Hepatocyte (in vitro differentiated cells): ENCODE data around the gene ZSCAN5A. TPM values are rescaled to one million over a fixed set of nuclear protein-coding genes. Genes with fewer than 3 reads are reported as not detected.
A peak's percentile ranks its signal among the peaks of the same experiment; 100 is the strongest.

Source experiments
- DNase-seq: peaks from one replicate; pipeline ENCODE4 v3.0.0-alpha.2; 2016; ENCODE audit warnings: low spot score
- H2AFZ ChIP-seq: fragments of 200-600 bp; sonication (generic); 2 replicates; pipeline ENCODE4 v1.6.0; 2016; ENCODE audit warnings: antibody characterized with exemption, mild to moderate bottlenecking
- H3K27ac ChIP-seq: fragments of 200-600 bp; sonication (generic); 2 replicates; pipeline ENCODE4 v1.5.1; 2016; ENCODE audit warnings: mild to moderate bottlenecking
- H3K27me3 ChIP-seq: fragments of 200-600 bp; sonication (generic); 2 replicates; pipeline ENCODE4 v1.6.1; 2016
- H3K36me3 ChIP-seq: fragments of 200-600 bp; sonication (generic); replicated peaks from 2 replicates; pipeline ENCODE4 v1.5.1; 2016; ENCODE audit warnings: low read depth; ENCODE audit not compliant: insufficient read depth
- H3K4me1 ChIP-seq: fragments of 200-600 bp; sonication (generic); 2 replicates; pipeline ENCODE4 v1.5.1; 2016; ENCODE audit warnings: mild to moderate bottlenecking, moderate library complexity; ENCODE audit not compliant: insufficient read depth
- H3K4me2 ChIP-seq: fragments of 200-600 bp; sonication (generic); 2 replicates; pipeline ENCODE4 v1.6.0; 2016
- H3K4me3 ChIP-seq: fragments of 200-600 bp; sonication (generic); 2 replicates; pipeline ENCODE4 v1.5.1; 2016; ENCODE audit warnings: mild to moderate bottlenecking
- H3K79me2 ChIP-seq: fragments of 200-600 bp; sonication (generic); 2 replicates; pipeline ENCODE4 v1.6.0; 2017; ENCODE audit warnings: mild to moderate bottlenecking
- H3K9me2 ChIP-seq: fragments of 200-600 bp; sonication (generic); replicated peaks from 2 replicates; pipeline ENCODE4 v1.6.0; 2017; ENCODE audit warnings: mild to moderate bottlenecking; ENCODE audit not compliant: insufficient read depth
- H3K9me3 ChIP-seq: fragments of 200-600 bp; sonication (generic); 2 replicates; pipeline ENCODE4 v1.5.1; 2016; ENCODE audit warnings: low read depth, mild to moderate bottlenecking
- H4K20me1 ChIP-seq: fragments of 200-600 bp; sonication (generic); 2 replicates; pipeline ENCODE4 v1.6.0; 2016; ENCODE audit warnings: mild to moderate bottlenecking; ENCODE audit not compliant: insufficient read depth, poor library complexity, severe bottlenecking
- CTCF ChIP-seq: fragments of 200-600 bp; sonication (generic); IDR thresholded peaks from 2 replicates; pipeline ENCODE4 v1.5.1; 2016; ENCODE audit warnings: antibody characterized with exemption, mild to moderate bottlenecking; ENCODE audit not compliant: poor library complexity
- EZH2 ChIP-seq: fragments of 200-600 bp; sonication (generic); IDR thresholded peaks from 2 replicates; pipeline ENCODE4 v1.6.1; 2016; ENCODE audit warnings: antibody characterized with exemption, mild to moderate bottlenecking, borderline replicate concordance
- EZH2phosphoT487 ChIP-seq: fragments of 200-600 bp; sonication (generic); IDR thresholded peaks from one replicate; pipeline ENCODE4 v1.6.1; 2018; ENCODE audit warnings: antibody characterized with exemption, mild to moderate bottlenecking, low read depth, moderate library complexity; ENCODE audit not compliant: unreplicated experiment, severe bottlenecking
- WGBS: methylation state at CpG from one replicate; pipeline ENCODE4 v1.1.6; 2016; ENCODE audit warnings: low lambda C conversion rate; ENCODE audit errors: missing lambda C conversion rate; 5-methylcytosine and 5-hydroxymethylcytosine counted together
- polyA plus RNA-seq: library from polyadenylated mRNA; unstranded; fragments of >200 nt; fragmentation: Nextera tagmentation; extraction: Ambion mirVana; gene quantifications from 2 replicates; pipeline ENCODE4 v1.2.1, GENCODE V29; 2016
- total RNA-seq: library from RNA; depleted of rRNA; stranded (reverse); fragments of >200 nt; gene quantifications from 2 replicates; pipeline ENCODE4 v1.2.3, GENCODE V29; 2014

The ZSCAN5A gene
- total and polyA plus RNA-seq, 2 experiments from 2014 or later = 7.3 to 10.6 TPM

- H3K36me3 ChIP-seq = no peaks in the 10 kb centered on the region
- H3K4me3 ChIP-seq = no peak overlapping the region
- TF ChIP-seq CTCF = no peak
- no peak for TF ChIP-seq EZH2phosphoT487
- TF ChIP-seq EZH2 = no peak
- H3K27me3 ChIP-seq = no peaks in the 10 kb centered on the region
- no peaks in the 10 kb centered on the region for H3K79me2 ChIP-seq
- 80% methylated on average over 1 of the region's 1 CpG for WGBS
- no peak overlapping the region for H3K4me2 ChIP-seq
- no peaks in the 10 kb centered on the region for H3K4me1 ChIP-seq
- H2AFZ ChIP-seq = no peak overlapping the region
- H4K20me1 ChIP-seq = no peaks in the 10 kb centered on the region
- no peaks in the 10 kb centered on the region for H3K9me2 ChIP-seq
- H3K9me3 ChIP-seq = no peaks in the 10 kb centered on the region
- H3K27ac ChIP-seq = no peak overlapping the region
- no peak for DNase-seq
Observed at GRCh38 chr19:56355517-56355916, 40.9 kb upstream of the ZSCAN5A start.

- Histone ChIP-seq H3K79me2 (no peaks in the 10 kb centered on the region), H3K4me2 (no peak overlapping the region), H3K27me3 (no peaks in the 10 kb centered on the region), H3K9me3 (no peaks in the 10 kb centered on the region), H2AFZ (no peak overlapping the region), H4K20me1 (no peaks in the 10 kb centered on the region), H3K4me1 (no peaks in the 10 kb centered on the region), H3K4me3 (no peak overlapping the region), H3K9me2 (no peaks in the 10 kb centered on the region), H3K27ac (no peak overlapping the region), H3K36me3 (no peaks in the 10 kb centered on the region)
- 67% methylated on average over 6 of the region's 6 CpGs for WGBS
- no peak for DNase-seq
- no peak for TF ChIP-seq EZH2
Observed at GRCh38 chr19:56351208-56351607, 36.6 kb upstream of the ZSCAN5A start.

- H3K9me3 ChIP-seq = no peaks in the 10 kb centered on the region
- H3K36me3 ChIP-seq = no peaks in the 10 kb centered on the region
- TF ChIP-seq EZH2 = no peak
- peak; percentile 70 for TF ChIP-seq CTCF
- H3K4me2 ChIP-seq = no peak overlapping the region
- H3K9me2 ChIP-seq = no peaks in the 10 kb centered on the region
- no peaks in the 10 kb centered on the region for H3K27me3 ChIP-seq
- no peak overlapping the region for H3K27ac ChIP-seq
- H3K4me1 ChIP-seq = no peaks in the 10 kb centered on the region
- DNase-seq = peak; percentile 57
- H2AFZ ChIP-seq = no peak overlapping the region
- no peak overlapping the region for H3K4me3 ChIP-seq
- H4K20me1 ChIP-seq = no peaks in the 10 kb centered on the region
- no peaks in the 10 kb centered on the region for H3K79me2 ChIP-seq
- 28% methylated on average over 8 of the region's 8 CpGs for WGBS
Observed at GRCh38 chr19:56350416-56351045, 35.9 kb upstream of the ZSCAN5A start.

- TF ChIP-seq CTCF (peak; percentile 11), EZH2 (no peak), EZH2phosphoT487 (no peak)
- Histone ChIP-seq H2AFZ (no peak overlapping the region), H3K4me2 (no peak overlapping the region), H4K20me1 (no peaks in the 10 kb centered on the region), H3K4me1 (no peaks in the 10 kb centered on the region), H3K9me2 (no peaks in the 10 kb centered on the region), H3K4me3 (no peak overlapping the region), H3K79me2 (no peaks in the 10 kb centered on the region), H3K27me3 (no peaks in the 10 kb centered on the region), H3K9me3 (no peaks in the 10 kb centered on the region), H3K27ac (no peak overlapping the region), H3K36me3 (no peaks in the 10 kb centered on the region)
- no peak for DNase-seq
- 68% methylated on average over 5 of the region's 5 CpGs for WGBS
Observed at GRCh38 chr19:56348289-56348877, 33.7 kb upstream of the ZSCAN5A start.
